ENCODE data around the gene RAMP3.

Gene RAMP3

DNA sequence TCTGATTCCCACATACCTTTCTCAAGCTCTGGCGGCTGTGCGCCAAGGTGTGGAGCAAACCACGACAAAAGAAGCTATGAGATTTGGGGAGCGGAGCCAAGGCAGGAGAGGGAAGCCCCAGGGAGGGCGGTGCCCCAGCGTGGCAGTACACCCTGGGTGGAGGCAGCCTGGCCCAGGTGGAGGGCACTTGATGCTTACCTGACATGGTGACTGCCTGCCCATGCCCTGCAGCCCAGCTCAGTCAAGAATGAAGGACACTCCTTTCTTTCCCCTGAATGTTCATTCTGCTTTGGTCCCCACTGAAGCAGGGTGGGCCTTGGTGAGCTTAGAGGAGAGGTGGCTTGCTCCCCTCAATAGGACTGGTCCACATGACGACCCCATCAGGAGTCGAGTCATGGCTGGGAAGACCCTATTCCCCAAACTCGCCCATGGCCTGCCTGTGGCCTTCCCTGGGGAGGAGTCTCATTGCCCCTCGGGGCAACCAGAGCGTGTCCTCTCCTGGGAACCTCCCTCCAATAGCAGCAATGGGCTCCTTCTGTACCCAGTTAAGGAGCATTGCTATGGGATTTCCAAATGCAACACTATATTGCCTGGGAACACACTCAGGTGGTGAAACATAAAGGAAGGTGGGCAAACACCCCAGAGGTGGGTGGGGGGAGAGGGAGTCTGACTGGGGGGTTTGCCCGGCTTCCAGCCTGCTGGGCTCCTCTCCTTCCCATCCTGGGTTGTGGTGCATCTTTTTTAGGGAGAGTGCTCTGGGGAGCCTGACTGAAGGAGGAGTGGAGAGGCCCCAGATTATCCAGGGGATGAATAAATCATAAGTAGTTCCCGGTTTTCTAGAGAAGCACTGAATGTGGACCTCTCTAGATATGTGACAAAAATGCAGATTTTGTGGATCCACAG, 22.7 kb downstream of the RAMP3 start:
- no peak for DNase-seq

DNA sequence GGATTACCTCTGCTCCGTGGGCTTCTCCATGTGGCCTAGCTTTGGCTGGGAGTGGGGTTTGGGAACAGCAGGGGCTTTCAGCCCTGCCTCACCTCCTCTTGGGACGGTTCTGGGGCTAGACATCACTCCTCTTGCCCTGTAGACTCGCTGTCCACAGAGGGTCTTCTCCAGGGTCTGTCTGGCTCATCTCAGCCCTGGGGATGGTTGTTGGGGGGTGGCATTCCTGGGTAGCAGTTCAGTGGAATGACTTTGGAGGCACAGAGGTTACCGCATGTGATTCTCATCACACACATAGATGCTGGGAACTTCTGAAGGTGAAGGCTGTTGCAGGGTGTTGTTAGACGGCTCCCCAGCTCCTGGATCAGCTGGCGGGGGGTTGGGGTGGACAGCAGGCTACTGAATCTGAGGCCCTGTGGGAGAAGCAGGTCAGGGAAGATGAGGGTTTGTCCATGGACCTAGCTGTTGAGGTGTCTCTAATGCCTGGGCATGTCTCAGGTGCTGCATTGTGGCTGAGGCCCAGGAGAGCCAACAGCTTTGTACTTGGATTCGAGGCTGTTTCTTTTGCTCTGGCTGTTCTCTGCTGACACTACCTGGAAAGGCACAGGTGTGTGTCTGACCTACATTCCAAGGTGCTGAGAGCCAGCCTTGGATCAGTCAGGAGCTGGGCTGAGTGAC, 23.8 kb downstream of the RAMP3 start:
- DNase-seq: no peak

DNA sequence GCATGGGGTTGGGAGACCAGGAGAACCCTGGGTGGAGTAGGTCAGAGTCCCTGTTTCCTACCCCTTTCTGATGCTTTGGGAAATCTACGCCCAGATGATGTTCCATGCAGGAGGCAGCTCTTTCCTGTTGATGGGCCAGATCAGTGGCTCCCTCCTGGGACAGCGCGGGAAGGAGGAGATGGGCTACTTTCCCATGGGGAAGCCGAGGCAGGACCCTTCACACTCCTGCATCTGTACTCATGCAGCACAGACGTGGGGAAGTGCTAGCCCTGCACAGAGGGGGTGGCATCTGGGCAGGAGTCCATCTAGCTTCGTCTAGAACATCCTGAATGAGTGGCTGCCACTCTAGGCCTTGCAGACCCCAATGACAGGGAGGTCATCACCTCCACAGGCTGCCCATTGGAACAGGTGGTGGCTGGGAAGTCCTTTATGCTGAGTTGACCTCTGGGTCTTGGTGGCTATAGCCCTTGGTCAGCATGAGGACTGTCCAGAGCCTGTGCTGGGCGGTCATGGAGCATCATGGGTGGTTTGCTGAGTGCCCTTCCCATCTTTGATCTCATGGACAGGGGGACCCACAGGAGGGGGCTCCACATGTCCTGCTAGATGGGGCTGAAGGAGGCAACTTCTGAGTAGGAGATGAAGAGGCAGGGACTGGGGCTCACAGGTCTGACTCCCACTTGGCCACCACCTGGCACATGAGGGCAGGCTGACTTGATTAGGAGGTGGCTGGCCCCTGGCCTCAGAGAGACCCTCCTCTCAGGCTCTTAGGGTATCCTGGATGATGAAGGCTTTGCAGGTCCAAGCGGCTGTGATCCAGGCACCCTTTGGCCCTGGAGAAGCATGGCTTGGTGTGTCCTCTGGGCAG, 24.6 kb downstream of the RAMP3 start:
- DNase-seq: no peak

DNA sequence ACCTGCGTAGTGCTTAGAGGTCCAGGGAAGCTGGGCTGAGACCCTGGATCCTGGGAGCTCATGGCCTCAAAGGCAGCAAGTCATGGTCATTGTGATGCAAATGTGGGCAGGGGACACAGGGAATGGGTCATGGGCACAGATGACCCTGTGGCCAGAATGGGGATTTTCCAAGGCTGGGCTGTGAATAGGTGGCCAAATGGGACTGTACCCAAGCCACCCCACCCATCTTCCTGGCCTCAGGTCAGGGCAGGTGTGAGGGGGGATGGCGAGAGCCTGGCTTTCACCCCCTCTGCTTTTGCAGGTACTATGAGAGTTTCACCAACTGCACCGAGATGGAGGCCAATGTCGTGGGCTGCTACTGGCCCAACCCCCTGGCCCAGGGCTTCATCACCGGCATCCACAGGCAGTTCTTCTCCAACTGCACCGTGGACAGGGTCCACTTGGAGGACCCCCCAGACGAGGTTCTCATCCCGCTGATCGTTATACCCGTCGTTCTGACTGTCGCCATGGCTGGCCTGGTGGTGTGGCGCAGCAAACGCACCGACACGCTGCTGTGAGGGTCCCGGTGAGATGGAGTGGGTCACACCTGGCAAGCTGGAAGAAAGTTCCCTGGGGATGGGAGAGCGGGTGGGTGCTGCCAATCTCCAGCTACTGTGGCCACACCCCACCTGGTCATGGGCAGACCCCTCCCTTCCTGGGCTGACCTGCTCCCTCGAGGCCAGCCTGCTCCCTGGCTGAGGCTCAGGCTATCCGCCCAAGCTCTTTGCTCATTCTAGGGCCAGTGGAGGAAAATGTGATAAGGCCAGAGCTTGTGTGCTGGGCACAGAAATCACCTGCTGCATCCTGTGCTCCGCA, 25.5 kb downstream of the RAMP3 start:
- no peak for DNase-seq

DNA sequence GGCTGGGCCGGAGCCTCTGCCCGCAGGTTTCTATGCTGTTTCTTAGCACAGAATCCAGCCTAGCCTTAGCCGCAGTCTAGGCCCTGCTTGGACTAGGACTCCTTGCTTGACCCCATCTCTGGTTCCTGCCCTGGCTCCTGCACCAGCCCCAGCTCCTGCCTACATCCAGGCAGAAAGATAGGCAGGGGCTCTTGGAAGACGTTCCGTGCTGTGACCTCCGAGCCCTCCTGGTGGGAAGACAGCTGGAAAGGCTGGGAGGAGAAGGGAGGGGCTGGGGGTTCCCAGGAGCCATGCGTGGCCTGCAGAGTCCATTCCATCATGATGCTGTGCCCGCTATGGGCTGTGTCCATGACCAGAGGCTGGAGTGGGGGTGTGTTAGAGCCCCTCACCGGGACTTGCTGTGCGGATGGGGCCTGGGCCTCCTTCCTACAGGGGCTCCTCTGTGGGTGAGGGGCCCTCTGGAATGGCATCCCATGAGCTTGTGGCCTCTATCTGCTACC, 26.2 kb downstream of the RAMP3 start:
- no peak for DNase-seq

DNA sequence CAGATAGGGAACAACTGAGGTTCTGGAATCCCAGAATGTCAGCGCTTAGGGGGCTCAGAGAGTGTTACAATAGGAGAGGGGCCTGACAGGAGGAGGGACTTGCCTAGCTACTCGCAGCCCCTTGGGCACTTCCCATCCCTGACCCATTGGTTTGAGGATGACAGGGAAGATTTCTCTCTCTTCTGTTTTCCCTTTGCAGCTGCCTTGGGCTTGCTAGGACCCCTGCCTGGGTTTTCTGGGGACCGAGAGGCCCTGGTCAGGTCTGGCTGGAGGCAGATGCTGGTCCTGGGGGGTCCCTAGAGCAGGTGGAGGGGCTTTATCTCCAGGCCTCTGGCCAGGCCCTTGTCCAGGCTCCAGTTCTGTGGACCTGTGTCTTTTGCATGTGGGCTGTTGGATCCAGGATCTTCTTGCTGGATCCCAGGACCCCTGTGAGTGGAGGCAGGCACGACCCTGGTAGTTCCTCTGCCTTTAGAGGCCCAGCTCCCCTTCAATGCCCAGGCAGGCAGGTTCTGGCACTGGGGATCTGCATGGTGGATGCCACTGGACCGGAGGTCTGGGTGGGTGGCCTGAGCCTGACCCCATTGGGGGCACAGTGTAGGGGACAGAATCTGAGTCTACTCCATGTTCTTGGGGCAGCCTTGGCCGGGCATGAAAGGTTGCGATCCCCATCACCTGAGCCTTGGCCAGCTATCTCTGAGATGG, 26.9 kb downstream of the RAMP3 start:
- DNase-seq: no peak

DNA sequence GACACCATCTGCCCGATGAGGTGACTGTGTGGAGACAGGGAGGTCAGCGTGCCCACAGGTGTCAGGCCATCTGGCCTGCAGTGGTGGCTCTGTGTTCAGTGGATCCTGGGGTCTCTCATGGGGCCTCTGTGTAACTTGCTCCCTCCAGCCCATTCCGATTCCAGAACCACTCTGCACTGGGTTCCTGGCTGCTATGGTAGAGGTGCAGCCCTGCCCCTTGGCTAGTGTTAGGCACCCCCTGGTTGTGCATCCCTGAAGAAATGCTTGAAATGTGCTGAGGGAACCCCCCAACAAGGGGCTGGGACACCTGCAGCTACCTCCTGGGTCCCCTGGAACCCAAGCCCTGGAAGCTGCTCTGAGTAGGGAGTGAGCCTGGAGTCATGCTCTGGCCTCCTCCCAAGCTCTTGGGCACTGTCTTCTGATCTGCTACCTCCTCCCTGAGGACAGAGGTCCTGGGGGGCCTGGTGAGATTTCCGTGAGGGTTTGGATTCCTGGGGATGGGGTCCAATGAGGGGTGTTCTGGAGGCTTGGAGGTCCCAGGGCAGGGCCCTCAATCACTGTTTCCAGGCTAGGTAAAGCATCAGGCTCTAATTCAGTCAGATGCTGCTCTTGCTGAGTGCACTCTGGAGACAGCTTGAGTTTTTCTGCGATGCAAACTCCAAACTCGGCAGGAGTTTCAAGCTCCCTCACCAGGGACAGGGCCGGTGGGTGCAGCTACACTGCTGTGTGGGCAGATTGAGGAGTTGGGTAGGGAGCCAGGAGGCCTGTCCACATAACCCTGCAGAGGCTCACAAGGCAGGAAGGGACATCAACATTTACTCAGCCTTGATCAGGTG, 27.7 kb downstream of the RAMP3 start:
- DNase-seq: no peak

DNA sequence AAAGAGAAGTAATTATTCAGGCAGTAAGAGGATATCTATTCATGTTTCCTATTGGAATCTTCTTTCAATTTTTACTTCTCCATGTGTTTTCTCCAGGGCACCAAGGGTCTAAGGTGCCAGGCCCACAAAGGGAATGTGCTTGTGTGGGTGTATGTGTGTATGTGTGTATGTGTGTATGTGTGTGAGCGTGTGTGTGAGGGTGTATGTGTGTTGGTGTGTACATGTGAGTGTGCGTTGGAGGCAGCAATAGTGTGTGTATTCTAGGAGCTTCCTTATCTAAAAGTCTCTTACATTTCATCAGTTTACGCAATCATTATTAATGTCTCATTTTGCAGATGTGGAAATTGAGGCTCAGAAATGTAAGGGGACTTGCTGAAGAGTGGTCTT, 28.3 kb downstream of the RAMP3 start:
- no peak for DNase-seq

DNA sequence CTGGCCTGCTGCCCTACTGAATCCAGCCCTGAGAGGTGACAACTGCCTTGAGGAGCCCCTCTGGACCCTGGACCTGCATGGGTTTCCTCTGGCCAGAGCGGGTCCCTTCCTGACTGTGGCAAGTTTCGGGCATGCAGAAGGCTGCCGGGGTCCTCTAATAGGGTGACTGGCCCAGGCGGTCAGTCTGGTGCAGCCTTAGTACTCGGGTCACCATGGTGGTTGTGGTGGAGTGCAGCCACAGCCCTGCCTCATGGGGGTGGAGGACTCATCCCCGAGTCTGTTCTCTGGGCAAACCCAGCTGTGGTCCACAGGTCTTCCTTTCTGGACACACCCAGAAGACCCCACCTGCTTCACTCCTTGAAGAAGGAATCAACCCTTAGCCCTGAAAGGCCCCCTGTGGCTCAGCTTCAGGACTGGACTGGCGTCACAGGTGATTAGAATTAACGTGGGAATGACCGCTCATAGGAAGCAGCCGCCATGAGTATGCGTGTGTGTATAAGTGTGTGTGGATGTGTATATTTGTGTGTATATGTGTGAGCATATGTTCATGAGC, 28.7 kb downstream of the RAMP3 start:
- DNase-seq: no peak

DNA sequence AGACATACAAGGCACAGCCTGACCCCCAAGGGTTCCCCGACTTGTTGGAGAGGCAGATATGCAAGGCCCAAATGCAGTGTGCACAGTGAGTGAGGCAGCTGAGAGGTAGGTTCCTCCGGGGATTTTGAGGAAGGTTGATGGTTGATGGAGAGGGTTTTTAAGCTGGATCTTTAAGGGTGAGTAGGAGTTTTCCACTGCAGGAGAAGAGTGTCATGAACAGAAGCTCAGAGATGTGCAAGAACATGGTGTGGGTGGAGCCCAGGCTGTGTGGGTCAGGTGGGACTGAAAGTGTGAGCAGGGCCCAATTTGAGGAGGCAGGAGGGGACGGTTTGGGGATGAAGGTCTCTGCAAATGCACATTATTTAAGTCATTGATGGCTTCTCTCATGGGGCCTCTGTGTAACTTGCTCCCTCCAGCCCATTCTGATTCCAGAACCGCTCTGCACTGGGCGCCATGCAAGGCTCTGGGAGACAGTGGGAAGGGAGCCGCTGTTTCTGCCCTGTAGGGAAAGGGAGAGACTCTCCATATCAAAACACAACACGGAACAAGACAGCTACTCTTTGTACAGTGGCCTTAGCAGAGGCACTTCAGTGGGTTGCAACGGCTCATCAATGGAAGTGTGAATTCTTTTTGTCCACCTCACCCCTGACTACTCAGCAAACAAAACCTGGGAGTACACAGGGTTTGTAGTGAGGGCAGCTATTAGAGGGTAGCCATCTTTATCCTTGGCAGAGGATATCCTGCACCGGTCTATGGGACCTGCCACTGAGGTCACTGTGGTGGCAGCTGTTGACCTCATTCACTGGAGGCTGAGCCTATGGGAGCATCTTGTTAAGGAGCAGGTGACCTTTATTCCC, 29.7 kb downstream of the RAMP3 start:
- DNase-seq: no peak

DNA sequence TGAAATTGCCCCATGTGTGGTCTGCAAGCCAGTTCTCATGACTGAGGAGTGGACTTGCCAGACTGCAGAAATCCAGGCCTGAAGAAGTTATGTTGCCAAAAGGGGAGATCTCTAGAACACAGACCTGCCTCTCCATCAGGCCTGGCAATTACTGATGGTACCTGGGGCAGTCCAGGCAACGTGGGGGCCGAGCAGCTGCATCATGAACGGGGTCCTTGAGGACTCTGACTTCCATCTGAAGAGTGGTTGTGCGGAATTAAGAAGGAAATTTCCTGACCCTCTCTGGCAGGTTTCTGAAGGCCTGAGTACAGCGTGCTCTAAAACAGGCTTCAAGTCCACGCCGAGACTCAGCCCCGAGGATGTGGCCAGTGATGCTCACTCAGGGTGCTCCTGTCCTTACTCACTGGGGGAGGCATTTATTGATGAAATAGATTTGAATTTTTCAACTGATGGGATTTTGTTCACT, 30.4 kb downstream of the RAMP3 start:
- no peak for DNase-seq

DNA sequence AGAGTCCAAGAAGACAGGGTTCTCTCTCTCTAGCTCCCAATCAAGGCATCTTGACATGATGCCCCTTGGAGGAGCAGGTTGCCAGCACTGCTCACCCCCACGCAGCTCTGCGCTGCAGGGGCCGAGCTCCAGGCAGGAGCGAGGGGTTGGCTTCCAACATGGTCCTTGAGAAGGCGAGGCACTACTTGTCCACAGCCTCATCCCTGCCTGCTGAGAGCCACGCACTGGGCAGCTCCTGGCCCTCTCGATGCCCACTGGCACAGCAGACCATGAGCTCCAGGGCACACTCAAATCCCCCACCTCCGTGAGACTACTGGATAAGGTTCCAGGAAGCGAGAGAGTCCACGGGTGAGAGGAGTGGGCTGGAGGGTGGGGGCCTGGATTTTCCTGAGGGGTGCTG, 31.1 kb downstream of the RAMP3 start:
- no peak for DNase-seq

DNA sequence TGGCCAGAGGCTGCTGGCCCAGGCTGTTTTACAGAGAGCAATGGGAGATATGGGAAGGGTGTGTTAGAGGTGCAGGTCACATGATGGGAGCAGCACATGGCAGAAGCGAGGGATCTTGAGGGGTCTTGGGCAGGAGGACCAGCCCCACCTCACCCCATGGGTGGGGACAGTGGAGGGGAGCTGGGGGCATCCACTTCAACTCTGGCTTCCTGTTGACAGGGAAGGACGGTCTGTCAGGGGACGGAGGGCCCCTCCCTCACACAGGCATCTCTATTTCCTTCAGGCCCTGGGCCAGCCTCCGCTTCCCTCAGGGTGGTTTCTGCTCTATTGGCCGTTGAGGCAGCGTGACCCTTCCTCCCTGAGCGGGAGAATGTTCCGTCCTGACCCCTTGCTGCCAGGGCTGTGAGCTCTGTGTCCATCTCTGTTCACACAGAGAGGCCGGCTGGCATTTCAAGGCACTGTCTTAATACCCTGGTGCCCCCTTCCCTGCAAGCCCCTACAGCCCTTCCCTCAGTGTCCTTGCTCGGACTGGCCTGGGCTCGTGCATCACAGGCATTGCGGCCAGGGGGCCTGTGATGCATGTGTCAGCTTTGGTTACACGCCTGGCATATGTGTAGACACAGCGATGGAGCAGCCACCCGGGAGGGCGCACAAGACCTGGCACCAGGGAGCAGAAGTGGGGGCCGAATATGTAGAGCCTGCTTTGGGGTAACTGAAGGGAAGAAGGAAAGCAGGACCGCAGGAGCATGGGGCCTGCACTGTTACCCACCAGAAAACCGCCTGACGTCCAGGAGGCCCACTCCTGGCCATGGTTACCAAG, 31.8 kb downstream of the RAMP3 start:
- no peak for DNase-seq

DNA sequence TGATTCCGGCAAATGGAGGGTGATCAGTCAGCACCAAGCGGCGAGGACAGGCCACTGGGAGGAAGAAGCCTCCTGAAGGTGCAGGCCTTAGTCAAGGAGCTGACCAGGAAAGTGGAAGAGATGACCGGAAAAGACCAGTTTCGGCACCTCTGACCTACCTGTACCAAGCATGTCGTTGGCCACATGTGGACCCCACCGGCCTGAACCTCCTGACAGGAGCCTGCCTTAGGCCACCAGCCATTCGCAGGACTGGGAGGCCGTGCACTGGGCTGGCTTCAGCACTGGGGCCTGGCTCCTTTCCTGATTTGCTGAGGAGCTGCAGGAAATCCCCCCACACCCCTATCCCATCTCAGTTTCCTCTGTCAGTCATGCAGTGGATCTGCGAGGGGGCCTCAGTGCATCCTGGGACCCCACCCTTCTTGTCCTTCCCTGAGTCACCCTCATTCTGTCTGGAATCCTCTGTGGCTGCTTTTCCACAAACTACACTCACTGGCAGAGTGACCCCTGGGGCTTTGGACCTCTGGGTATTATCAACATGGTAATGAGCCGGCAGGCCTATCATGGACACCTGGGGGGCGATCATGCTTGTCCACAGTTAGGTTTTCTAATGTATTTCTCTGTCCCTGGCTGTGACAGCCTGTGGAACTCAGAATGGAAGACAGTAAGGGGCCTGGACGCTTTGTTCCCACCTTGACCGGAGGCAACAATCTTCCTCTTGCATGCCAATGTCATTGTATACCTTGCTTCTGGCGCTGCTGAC, 33.0 kb downstream of the RAMP3 start:
- no peak for DNase-seq

DNA sequence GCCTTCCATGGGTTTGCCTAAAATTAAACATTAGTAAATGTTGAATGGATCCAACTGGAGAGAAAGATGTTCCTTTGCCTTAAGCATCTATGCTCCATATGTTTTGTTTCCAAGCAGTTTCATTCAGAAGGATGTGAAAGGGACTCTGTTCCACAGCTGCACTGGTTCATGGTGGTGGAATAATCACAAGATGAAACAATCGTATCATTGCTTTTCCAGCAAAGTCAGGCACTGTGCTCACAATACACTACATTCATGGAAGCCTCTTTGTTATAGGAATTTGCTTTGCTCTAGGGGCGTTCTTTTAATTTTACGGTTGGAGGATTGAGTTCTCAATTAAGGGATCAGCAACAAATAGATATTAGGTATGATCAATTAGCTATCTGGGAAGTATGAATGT, 33.8 kb downstream of the RAMP3 start:
- no peak for DNase-seq

DNA sequence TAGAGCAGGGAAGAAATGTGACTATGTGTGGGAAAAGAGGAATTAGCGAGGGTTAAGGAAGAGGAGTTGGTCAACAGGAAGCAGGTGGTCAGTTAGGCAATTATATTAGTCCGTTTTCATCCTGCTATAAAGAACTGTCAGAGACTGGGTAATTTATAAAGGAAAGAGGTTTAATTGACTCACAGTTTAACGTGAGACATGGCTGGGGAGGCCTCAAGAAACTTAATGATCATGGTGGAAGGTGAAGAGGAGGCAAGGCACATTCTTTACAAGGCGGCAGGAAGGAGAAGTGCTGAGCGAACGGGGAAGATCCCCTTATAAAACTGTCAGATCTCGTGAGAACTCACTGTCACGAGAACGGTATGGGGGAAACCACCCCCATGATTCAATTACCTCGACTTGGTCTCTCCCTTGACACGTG, 35.0 kb downstream of the RAMP3 start:
- no peak for DNase-seq

DNA sequence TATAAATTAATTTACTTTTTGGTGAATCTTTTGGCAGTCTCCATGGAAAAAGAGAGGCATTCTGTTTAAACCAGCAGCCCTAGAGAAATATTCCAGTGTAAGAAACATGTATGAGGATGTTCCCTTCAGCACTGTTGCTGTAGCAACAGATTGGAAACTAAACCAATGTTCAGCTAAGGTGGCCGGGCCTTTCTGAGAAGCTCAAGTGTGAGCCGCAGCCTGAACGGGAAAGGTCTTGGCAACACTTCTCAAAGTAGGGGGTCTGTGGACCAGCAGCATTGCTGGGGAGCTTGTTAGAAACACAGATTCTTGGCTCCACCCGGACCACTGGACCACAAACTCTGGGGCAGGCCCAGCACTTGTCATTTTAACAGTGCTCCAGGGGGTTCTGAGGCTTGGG, 36.2 kb downstream of the RAMP3 start:
- no peak for DNase-seq

DNA sequence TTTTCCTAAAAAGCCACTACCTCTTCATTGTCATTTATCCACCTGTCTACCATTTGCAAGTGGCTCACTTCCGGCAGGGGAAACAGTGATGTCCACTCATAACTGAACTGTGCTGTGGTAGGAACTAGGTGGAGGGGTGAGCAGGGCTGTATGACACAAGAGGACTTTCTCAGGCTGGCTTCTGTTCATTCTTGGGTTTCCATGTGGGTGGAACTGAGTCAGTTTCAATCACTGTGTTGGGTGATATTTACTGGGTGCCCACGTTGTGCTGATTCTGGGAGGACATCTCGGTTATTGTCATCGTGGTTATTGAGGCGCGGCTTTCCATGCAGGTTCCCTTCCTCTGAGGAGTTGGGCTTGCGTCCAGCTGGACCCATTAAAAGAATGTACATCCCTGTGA, 38.8 kb downstream of the RAMP3 start:
- DNase-seq: peak; percentile 84
